Daoy (cell line): ENCODE measurements around the gene DDX39B. TPM values are rescaled to one million over a fixed set of nuclear protein-coding genes. Genes with fewer than 3 reads are reported as not detected.
"Not testable (repeated sequence)": the region's sequence is repeated elsewhere in the genome, so short reads cannot be mapped to it uniquely, and the experiment has no call there.

ENCODE experiments used
- DNase-seq: peaks from one replicate; pipeline ENCODE4 v3.0.0-alpha.2; 2015; ENCODE audit warnings: low read depth
- total RNA-seq: library from RNA; depleted of rRNA; stranded (reverse); fragments of >200 nt; shearing (Covaris generic); gene quantifications from 2 replicates; pipeline ENCODE4 v1.2.3, GENCODE V29; 2014; rRNA removed

DDX39B gene
- total RNA-seq, 1 experiment from 2014 or later = 762 TPM

GRCh38 chr6:31487674-31488073 is 54.1 kb downstream of the DDX39B start:
- not testable (repeated sequence) for DNase-seq

- DNase-seq = not testable (repeated sequence)
These were observed 55.6 kb downstream of the DDX39B start for GRCh38 chr6:31486065-31486837.

GRCh38 chr6:31485055-31485454 is 56.7 kb downstream of the DDX39B start:
- DNase-seq = no peak

GRCh38 chr6:31483392-31483791 is 58.4 kb downstream of the DDX39B start:
- DNase-seq = no peak

GRCh38 chr6:31480574-31480973 is 61.2 kb downstream of the DDX39B start:
- DNase-seq = no peak

Other genes starting within 250 kb of the DDX39B start
- 415 and 797 TPM in 2 replicates for gene HLA-B, start 184.8 kb downstream of the DDX39B start, total RNA-seq
- 34.9 and 44.1 TPM in 2 replicates for gene MICA, start 138.4 kb downstream of the DDX39B start, total RNA-seq
- gene MICB, start 43.9 kb downstream of the DDX39B start, total RNA-seq = 24.9 and 27.3 TPM in 2 replicates
- gene MCCD1, start 13.0 kb downstream of the DDX39B start, total RNA-seq = not detected in 2 replicates
- gene ATP6V1G2, start 4.6 kb upstream of the DDX39B start, total RNA-seq = 1.5 TPM in 1 of 2 replicates, not detected in the other
- 16.2 and 21.5 TPM in 2 replicates for gene NFKBIL1, start 5.6 kb upstream of the DDX39B start, total RNA-seq
- gene LTA, start 30.3 kb upstream of the DDX39B start, total RNA-seq = 0.11 TPM in 1 of 2 replicates, not detected in the other
- 1.4 and 4.0 TPM in 2 replicates for gene TNF, start 33.6 kb upstream of the DDX39B start, total RNA-seq
- gene LTB, start 40.4 kb upstream of the DDX39B start, total RNA-seq = 2.1 TPM in 1 of 2 replicates, not detected in the other
- 0.09 and 3.5 TPM in 2 replicates for gene LST1, start 44.3 kb upstream of the DDX39B start, total RNA-seq
- not detected in 2 replicates for gene NCR3, start 51.0 kb upstream of the DDX39B start, total RNA-seq
- not detected in 2 replicates for gene AIF1, start 73.2 kb upstream of the DDX39B start, total RNA-seq
- gene PRRC2A, start 78.7 kb upstream of the DDX39B start, total RNA-seq = 50.1 and 51.9 TPM in 2 replicates
- gene BAG6, start 110.7 kb upstream of the DDX39B start, total RNA-seq = 256 and 287 TPM in 2 replicates
- 0.18 and 1.4 TPM in 2 replicates for gene APOM, start 113.9 kb upstream of the DDX39B start, total RNA-seq
- 15.9 and 18.0 TPM in 2 replicates for gene C6orf47, start 118.8 kb upstream of the DDX39B start, total RNA-seq
- 32.9 and 40.2 TPM in 2 replicates for gene GPANK1, start 123.0 kb upstream of the DDX39B start, total RNA-seq
- 328 and 376 TPM in 2 replicates for gene CSNK2B, start 124.1 kb upstream of the DDX39B start, total RNA-seq
- gene LY6G5B, start 128.0 kb upstream of the DDX39B start, total RNA-seq = 0.91 and 6.3 TPM in 2 replicates
- gene LY6G5C, start 139.1 kb upstream of the DDX39B start, total RNA-seq = 1.8 TPM in 1 of 2 replicates, not detected in the other
- gene ABHD16A, start 161.3 kb upstream of the DDX39B start, total RNA-seq = 55.2 and 64.4 TPM in 2 replicates
- not detected in 2 replicates for gene LY6G6F, start 164.9 kb upstream of the DDX39B start, total RNA-seq
- gene LY6G6D, start 173.3 kb upstream of the DDX39B start, total RNA-seq = not detected in 2 replicates
- gene LY6G6C, start 179.7 kb upstream of the DDX39B start, total RNA-seq = not detected in 2 replicates
- gene MPIG6B, start 181.4 kb upstream of the DDX39B start, total RNA-seq = not detected in 2 replicates
- gene DDAH2, start 187.3 kb upstream of the DDX39B start, total RNA-seq = 46.1 and 55.6 TPM in 2 replicates
- 1,198 and 1,241 TPM in 2 replicates for gene CLIC1, start 194.5 kb upstream of the DDX39B start, total RNA-seq
- 19.9 and 20.9 TPM in 2 replicates for gene MSH5, start 198.0 kb upstream of the DDX39B start, total RNA-seq
- 0.27 and 1.6 TPM in 2 replicates for gene SAPCD1, start 220.7 kb upstream of the DDX39B start, total RNA-seq
- gene VWA7, start 235.3 kb upstream of the DDX39B start, total RNA-seq = 0.34 TPM in 1 of 2 replicates, not detected in the other